Gastrocnemius medialis (tissue), 4 donors: ENCODE results near the gene AADACL3.

Experiments
- POLR2A ChIP-seq, 2 donors: fragments of 450-650 bp; IDR thresholded peaks; one replicate each; pipeline ENCODE4 v1.6.1; 2017; ENCODE audit warnings: antibody characterized with exemption in 2 of 2, mild to moderate bottlenecking in 2 of 2, moderate library complexity in 2 of 2
- TF ChIP-seq, protein P1 (sequence below), 5 experiments: fragments of 450-650 bp in 3 of 5; fragments of 200-600 bp in 2 of 5; sonication (generic) in 2 of 5; IDR thresholded peaks in 4 of 5; conservative IDR thresholded peaks in 1 of 5; 1 replicate in 4 of 5; 2 replicates in 1 of 5; pipeline ENCODE4 v1.5.1; 2016 to 2019; ENCODE audit warnings: antibody characterized with exemption in 5 of 5, mild to moderate bottlenecking in 3 of 5, moderate library complexity in 3 of 5

DNA sequence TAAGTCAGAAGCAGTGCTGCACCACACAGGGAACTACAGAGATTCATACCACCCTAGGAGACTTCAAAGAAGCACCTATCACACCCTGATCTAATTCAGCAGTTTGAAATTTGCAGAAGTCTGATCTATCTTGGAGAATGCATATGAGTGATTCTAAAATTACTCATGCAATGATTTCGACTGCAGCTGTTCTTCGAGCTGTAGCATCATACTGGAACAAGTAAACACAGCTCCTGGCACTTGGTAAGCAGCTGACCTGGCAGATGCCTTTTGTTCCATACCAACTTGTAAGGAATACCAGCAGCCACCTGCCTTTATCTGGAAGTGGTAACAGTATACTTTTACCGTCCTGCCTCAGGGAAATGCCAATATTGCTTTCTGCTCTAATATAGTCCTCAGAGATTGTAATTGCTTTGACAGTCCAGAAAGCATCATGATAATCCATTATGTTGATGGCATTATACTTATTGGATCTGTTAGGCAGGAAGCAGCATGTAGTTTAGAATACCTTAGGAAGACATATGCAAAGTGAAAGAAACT is 46.3 kb upstream of the AADACL3 start:
- TF ChIP-seq POLR2A (IDR thresholded peaks at IDR 0.05), result peak in 1 of 2 donors; percentile 52
- TF ChIP-seq, protein P1, sequence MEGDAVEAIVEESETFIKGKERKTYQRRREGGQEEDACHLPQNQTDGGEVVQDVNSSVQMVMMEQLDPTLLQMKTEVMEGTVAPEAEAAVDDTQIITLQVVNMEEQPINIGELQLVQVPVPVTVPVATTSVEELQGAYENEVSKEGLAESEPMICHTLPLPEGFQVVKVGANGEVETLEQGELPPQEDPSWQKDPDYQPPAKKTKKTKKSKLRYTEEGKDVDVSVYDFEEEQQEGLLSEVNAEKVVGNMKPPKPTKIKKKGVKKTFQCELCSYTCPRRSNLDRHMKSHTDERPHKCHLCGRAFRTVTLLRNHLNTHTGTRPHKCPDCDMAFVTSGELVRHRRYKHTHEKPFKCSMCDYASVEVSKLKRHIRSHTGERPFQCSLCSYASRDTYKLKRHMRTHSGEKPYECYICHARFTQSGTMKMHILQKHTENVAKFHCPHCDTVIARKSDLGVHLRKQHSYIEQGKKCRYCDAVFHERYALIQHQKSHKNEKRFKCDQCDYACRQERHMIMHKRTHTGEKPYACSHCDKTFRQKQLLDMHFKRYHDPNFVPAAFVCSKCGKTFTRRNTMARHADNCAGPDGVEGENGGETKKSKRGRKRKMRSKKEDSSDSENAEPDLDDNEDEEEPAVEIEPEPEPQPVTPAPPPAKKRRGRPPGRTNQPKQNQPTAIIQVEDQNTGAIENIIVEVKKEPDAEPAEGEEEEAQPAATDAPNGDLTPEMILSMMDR (IDR thresholded peaks at IDR 0.05 in 4 of 5, conservative IDR thresholded peaks at IDR 0.05 in 1 of 5), result peak in 1 of 5 experiments; percentile 9
